NOMO-1 treated with dmso at 0.1 percent for 144 hours (cell line): Measurements from ENCODE around the gene HNRNPUL2.
"Not testable (repeated sequence)": the region's sequence is repeated elsewhere in the genome, so short reads cannot be mapped to it uniquely, and the experiment has no call there.

Source experiments
- DNase-seq: peaks from one replicate; lab custom pipeline; 2025; ENCODE audit not compliant: unreplicated experiment; lab: John Stamatoyannopoulos, UW

Gene HNRNPUL2

DNA sequence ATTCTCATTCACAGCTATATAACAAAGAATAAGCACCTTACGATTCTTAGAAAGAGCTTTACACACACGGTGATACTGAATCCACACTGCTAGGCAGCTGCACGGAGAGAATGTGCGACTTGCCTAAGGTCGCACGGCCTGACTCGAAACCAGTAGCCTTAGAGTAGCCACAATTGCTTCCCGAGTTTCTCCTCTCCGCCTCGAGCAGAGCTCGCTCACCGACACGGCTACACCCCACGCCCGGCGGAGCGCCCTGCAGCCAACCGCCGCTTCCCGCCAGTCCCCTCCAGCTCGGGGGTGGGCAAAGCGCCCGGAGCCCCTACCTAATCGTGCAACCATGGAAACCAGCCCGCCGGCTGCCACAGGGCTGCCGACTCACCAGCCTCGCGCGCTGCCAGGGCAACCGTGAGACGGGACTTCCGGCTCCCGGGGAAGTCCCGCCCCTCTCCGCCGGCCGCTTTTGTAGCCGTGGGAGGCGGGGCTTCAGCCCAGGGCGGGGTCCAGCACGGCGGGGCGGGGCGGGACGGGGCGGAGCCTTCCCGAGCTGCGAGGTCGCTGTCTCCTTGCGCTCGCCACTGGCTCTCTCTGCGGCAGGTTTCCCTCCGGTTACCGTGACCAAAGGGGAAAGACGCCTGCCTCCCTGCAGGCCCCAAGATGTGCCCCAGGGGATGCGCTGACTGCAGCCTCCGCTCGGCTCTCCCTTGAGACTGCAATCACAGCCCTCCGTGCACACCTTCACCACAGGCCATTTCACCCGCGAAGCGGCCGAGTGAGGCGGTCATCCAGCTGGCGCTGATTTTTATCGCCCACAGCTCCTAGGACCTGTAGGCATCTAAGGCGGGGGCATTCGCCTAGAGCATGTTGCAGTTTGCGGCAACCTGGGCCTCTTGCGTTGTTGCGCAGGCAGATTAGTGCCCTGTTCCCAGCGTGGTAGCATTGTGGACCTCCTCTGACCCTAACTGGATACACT, 21.1 kb downstream of the HNRNPUL2 start:
- DNase-seq = peak; percentile 79

- no peak for DNase-seq
These were observed 21.8 kb downstream of the HNRNPUL2 start for GRCh38 chr11:62705413-62705812.

- DNase-seq = not testable (repeated sequence)
These were observed 23.3 kb downstream of the HNRNPUL2 start for GRCh38 chr11:62703921-62704320.

DNA sequence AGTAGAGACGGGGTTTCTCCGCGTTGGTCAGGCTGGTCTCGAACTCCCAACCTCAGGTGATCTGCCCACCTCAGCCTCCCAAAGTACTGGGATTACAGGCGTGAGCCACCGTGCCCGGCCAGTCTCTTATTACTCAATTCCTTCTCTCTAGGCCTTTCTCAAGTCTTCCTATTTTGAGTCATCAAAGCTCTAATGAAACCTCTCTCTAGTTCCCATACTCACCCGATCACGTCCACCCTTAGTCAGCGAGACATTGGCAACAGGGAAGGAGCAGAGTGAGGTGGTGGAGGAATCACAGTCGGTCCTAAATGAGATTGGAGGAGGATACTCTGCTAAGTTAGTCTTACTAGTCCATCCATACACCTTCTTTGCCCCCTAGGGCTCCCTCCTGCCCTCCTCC, 25.0 kb downstream of the HNRNPUL2 start:
- no peak for DNase-seq

- peak; percentile 21 for DNase-seq
These were observed 32.6 kb downstream of the HNRNPUL2 start for GRCh38 chr11:62694455-62695167.

DNA sequence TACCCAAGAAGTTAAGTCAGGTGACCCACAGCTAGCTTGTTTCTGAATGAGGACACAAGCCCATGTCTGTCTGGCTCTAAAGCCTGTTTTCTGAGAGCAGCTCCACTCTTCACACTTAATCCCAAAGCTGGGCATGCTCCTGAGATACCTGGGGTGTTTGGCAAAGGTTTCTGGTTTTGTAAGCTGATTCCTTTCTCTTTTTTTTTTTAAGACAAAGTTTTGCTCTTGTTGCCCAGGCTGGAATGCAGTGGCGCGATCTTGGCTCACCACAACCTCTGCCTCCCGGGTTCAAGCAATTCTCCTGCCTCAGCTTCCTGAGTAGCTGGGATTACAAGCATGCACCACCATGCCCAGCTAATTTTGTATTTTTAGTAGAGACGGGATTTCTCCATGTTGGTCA, 33.6 kb downstream of the HNRNPUL2 start:
- DNase-seq = not testable (repeated sequence)

DNA sequence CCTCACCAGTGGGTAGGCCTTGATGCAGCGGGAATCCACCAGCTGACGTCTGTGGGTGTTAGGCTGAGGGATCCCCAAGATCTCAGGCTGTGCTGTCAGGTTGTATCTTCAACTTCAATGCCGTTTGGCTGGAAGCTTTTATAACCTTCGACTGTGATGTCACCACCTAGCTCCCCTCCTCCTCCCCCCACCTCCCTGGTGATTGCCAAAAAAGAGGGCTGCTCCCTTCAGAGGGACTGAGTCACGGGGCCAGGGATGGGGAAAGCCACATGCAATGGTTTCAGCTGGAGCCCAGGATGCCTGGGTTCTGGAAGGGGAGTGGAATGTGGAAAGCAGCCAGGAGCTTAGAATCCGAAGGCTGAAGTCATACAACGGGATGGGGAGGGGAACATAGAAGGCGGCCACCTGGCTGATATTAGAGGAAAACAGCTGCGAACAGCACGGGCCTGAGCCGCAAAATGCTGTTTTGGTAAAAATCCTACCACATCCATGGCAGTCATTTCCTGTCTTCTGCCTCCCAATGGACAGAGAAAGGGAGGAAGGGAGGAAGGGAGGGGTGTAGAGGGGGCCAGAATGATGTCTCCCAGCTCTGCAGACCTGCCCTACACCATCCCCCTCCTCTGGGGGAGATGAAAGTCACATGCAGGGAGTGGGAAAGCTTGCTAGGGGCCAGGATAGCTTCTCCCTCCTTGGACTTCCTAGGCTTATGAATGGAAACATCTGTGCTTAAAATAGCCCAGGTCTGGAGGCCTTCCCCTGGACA, 37.7 kb downstream of the HNRNPUL2 start, which contains the start of gene LRRN4CL:
Gene LRRN4CL, minus strand, starts transcription at position 110 of the 763 bp plus-strand sequence. CDS start 1,022 bp downstream, outside the sequence.
- DNase-seq = no peak

GRCh38 chr11:62688491-62688890, 38.8 kb downstream of the HNRNPUL2 start:
- no peak for DNase-seq

- no peak for DNase-seq
These were observed 39.5 kb downstream of the HNRNPUL2 start for GRCh38 chr11:62687508-62688396.

DNA sequence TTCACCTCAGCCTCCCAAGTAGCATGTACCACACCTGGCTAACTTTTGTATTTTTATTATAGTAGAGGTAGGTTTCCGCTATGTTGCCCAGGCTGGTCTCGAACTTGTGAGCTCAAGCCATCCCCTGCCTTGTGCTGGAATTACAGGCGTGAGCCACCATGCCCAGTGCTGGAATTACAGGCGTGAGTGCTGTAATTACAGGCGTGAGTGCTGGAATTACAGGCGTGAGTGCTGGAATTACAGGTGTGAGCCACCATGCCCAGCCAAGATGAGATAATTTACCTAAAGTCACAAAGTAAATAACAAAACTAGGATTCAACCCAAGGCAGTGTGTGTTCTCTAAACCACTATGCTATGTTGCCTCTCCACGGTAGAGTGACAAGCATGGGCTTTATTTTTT, 44.7 kb downstream of the HNRNPUL2 start:
- no peak for DNase-seq

DNA sequence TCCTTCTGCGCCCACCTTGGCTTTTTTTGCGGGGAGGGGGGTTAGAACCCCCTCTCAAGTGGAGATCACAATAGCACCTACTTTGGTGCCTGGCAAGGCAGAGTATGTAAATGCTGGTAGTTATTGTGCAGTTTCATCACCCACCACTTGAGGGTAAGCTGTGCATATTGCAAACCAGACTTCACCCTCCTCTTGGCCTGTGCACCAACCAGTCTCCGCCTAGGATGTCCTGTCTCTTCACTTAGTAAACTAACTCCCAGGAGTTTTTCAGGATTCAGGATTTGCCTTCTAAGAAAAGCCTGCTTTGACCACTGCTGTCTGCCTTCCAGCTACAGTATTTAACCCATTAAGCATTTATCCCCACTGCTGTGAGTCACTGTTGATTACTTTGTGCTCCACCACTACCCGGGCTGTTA, 46.4 kb downstream of the HNRNPUL2 start:
- DNase-seq = peak; percentile 9

GRCh38 chr11:62678770-62679696, 48.2 kb downstream of the HNRNPUL2 start, which contains the start of gene UBXN1:
Gene UBXN1 (minus strand): TSS chr11:62679073. CDS start chr11:62678923, 150 bp downstream.
- DNase-seq = peak; percentile 89

DNA sequence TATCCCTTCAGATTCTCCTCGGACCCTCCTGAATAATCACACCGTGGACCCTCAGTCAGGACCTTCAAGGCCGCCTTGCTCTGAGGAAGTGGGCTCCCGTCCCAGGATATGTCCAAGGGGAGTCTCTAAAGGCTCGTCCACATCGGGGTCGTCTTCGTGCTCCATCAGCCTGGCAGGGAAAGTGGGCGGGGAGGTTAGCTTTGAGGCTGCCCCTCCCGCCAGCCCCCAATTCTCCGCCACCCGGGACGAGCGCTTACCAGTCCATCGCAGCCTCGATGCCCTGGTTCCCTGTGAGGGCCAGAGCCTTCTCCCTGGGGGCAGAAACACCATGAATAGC, 48.9 kb downstream of the HNRNPUL2 start:
- no peak for DNase-seq

GRCh38 chr11:62677714-62678113, 49.5 kb downstream of the HNRNPUL2 start:
- DNase-seq = no peak

GRCh38 chr11:62677156-62677555, 50.1 kb downstream of the HNRNPUL2 start:
- DNase-seq = no peak

- no peak for DNase-seq
These were observed 50.6 kb downstream of the HNRNPUL2 start for GRCh38 chr11:62676698-62677097.

DNA sequence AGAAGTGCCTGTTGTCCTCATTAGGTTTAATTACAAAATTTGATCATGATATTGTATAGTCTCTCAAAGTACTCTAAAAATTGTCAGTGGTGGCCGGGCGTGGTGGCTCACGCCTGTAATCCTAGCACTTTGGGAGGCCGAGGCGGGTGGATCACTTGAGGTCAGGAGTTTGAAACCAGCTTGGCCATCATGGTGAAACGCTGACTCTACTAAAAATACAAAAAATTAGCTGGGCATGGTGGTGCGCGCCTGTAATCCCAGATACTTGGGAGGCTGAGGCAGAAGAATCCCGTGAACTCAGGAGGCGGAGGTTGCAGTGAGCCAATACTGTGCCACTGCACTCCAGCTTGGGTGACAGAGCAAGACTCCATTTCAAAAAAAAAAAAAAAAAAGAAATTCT, 51.8 kb downstream of the HNRNPUL2 start:
- not testable (repeated sequence) for DNase-seq

DNA sequence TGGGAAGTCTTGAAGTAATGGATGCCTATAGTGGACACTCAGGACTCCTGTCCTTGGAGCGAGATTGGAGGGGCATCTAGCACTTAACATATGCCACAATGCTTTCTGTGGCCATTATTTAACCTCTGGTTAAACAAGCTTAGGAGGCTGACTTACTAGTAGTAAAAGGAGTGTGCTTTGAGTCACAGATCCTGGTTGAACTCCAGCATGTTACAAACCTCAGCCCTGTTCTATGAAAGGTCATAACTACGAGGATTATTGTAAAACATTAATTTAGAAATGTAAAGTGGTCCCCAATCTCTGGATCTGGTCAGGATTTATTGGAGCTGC, 54.1 kb downstream of the HNRNPUL2 start:
- no peak for DNase-seq
